WI38 (cell line): ENCODE results near the gene RANBP3.

ENCODE experiments used
- H3K4me3 ChIP-seq: 2 replicates; pipeline ENCODE4 v1.5.1; 2011; ENCODE audit warnings: low read depth, mild to moderate bottlenecking, control low read depth, low read length
- TF ChIP-seq, protein P1 (sequence below): IDR thresholded peaks from 2 replicates; pipeline ENCODE4 v1.5.1; 2012; ENCODE audit warnings: low read depth, mild to moderate bottlenecking, control low read depth, low read length

Gene RANBP3

DNA sequence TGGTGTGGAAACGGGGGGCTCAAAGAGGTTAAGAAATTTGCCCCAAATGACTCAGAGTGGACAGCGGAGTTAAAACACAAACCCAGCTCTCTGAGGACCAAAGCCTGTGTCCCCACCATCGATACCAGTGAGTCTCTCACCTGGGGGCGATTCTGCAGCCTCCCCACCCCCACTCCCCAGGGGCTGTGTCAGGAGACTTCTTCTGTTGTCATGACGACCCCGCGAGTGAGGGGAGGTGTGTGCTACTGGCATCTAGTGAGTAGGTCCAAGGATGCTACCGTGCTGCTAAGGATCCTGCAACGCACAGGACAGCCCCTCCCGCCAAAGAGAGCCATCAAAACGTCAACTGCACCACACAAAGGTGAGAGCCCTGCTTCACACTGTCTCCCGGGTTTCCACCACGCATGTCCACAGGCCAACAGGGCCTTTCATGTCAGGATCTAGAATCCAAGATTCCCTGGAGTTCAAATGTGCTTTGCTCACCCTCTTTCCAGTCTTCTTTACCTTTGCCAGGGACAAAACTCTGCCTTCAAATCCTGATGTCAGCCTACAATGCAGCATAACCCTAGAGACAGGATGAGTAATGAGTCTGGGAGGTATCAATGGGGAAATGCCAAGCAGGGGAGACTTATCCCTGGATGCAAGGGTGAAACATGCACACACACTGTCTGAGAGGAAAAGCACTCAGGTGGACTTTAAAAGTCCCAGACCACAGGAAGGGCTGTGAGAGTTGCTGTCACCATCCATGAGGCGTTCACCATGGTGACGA is 3.9 kb downstream of the RANBP3 start:
- TF ChIP-seq, protein P1, sequence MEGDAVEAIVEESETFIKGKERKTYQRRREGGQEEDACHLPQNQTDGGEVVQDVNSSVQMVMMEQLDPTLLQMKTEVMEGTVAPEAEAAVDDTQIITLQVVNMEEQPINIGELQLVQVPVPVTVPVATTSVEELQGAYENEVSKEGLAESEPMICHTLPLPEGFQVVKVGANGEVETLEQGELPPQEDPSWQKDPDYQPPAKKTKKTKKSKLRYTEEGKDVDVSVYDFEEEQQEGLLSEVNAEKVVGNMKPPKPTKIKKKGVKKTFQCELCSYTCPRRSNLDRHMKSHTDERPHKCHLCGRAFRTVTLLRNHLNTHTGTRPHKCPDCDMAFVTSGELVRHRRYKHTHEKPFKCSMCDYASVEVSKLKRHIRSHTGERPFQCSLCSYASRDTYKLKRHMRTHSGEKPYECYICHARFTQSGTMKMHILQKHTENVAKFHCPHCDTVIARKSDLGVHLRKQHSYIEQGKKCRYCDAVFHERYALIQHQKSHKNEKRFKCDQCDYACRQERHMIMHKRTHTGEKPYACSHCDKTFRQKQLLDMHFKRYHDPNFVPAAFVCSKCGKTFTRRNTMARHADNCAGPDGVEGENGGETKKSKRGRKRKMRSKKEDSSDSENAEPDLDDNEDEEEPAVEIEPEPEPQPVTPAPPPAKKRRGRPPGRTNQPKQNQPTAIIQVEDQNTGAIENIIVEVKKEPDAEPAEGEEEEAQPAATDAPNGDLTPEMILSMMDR = no peak
- no peak overlapping the region for H3K4me3 ChIP-seq

DNA sequence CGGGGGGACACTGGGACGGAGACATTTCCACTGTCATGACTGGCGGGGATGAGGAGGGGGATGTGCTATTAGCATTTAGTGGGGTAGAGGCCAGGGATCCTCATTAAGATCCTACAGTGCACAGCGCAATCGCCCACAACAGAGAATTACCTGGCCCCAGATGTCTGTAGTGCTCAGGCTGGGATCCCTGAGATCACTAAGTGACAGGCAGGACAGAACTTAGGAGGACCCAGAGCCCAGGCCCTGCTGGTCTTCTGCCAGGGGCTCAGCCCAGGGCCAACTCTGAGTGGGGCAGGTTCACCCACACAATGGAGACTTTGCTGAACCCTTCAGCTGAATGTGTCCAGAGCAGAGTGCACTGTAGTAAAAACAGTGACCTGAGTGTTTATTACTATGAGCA is 4.6 kb downstream of the RANBP3 start:
- H3K4me3 ChIP-seq = no peak overlapping the region
- TF ChIP-seq, protein P1 = no peak

DNA sequence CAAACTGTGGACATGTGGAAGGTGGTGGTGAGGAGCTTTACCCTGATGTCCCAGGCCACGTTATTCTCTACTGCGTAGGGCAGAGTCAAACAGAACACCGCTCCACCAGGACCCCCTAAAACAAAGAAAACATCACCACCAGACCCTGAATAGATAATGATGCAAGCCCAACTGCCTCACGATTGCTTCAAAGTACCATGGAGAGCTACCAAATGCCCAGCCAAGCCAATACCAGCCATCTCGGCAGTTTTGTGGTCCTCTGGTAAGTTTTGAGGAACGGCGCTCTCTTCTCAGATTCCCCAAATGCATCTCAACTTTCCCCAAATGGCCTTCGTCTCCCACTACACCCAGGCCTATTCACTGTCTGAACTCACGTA is 5.6 kb downstream of the RANBP3 start:
- TF ChIP-seq, protein P1 = no peak
- H3K4me3 ChIP-seq = no peak overlapping the region

DNA sequence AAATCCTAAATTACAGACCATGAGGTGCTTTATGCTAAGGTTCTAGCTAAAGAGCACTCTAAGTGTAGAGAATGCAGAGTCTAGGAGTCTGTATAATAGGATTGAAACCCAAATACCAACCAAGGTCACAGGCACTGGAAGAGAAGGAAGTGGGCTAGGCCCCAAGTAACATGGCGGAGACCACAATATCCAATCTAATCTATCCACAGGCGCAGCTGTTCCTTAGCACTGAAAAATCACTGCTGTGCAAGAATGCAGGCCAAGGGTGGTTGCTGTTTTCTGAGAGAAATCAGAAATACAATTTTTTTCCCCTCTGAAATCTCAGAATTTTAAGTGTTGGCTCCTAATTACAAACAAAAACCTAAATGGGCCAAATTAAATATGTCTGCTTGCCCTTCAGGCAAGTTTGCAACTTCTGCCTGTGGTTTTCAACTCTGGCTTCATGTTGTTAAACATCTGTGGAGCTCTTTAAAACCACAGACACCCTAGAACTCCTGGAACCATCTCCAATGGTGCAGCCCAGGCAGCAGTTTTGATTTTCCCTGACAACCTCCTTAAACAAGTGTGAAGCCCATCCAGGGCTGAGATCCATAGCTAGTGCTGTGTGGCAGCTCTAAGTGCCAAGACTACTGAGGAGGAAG is 6.1 kb downstream of the RANBP3 start:
- no peak overlapping the region for H3K4me3 ChIP-seq

DNA sequence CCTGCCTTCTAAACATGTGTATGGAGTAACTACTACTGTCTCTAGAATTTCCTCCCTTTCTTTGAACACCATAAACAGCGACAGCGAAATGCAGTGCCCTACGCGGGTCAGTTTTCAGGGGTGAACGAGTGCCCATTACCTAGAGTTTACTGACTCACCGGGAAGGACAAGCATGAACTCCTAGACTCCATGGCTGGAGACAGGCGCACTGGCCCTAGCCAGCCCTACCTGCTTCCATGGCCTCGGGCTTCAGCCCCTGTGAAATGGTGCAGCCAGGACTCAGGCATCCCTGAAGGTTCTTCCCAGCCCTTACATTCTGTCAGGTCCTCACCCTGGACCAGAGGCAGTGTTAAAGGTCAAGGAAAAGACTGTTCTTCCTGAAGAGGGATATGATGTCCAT is 8.5 kb downstream of the RANBP3 start:
- TF ChIP-seq, protein P1 = no peak
- no peak overlapping the region for H3K4me3 ChIP-seq

More for the DNA sequence above, 6.1 kb downstream of the RANBP3 start:
- TF ChIP-seq, protein P1 = no peak

DNA sequence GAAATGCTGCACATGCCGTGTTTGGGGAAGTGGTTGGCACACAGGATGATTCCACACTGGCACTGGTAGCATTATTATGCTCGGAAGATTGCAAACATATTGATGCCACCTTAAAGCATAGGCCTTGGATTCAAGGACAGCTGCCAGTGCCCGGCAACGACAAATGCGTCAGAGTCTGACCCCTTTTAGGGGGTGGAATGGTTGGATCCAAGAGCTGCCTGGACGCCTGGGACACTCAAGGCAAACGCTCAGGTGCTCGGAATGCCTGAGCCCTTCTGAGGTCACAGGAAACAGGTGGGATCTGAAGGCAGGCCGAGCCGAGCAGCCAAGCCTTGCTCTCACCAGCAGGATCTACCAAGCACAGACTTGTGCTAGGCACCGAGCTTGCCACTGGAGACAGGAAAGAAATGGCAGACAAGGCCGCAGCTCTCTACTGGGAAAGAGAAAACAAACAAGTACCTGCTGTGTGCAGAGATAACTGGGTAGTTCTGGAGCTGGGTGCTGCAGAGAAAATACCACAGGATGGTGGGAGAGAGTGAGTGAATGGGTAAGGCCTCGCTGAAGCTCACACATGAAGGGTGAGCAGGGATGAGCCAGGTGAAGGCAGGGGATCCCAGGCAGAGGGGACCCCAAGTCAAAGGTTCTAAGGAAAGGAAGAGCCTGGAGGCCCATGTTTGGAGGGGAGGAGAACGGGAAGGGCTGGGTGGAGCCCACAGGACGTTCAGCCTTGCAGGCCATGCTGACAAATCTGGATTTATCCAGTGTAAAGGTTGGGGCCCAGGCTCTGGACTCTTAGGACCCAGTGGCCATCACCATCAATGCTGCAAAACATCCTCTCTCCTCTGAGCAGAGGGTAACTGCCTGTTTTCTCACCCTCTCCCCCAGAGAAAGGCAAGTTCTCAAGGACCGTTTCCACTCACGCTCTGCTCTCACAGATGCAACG is 9.2 kb downstream of the RANBP3 start:
- no peak overlapping the region for H3K4me3 ChIP-seq
- TF ChIP-seq, protein P1 = no peak

DNA sequence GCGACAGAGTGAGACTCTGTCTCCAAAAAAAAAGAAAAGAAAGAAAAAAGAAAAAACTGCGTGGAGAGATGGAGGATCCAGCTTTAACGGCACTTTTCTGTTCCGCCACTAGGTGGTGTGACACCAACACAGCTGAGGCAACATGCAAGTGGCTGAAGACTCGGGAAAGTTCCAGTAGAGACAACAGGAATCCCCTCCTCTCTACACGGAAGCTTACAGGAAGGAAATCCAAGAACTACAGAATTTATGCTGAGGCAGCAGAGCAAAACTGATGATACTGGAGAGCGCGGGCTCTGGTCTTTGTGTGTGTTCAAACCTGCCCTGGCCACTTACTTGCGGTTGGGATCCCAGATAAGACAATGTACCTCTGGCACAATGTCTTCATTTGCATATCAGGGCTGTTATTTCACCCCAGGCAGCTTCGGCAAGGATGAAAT is 9.9 kb downstream of the RANBP3 start:
- H3K4me3 ChIP-seq = no peak overlapping the region
- TF ChIP-seq, protein P1 = peak; percentile 81
